Measurements from ENCODE around the gene EGLN1.

Gene EGLN1

DNA sequence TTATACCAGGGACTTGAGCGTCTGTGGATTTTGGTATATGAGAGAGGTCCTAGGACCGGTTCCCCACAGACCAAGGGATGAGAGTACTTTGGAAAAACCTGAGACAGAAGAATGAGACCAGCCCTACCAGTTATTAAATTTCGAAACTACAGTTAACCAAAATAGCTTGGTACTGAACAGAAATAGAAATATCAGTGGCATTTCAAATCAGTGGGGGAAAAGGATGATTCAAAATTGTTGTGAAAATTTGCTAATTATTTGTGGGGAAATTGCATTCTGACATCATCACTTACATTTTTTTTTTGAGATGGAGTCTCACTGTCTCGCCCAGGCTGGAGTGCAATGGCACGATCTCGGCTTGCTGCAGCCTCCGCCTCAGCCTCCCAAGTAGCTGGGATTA is 92.6 kb downstream of the EGLN1 start:
- no peaks in the 10 kb centered on the region for H3K27me3 ChIP-seq (ENCODE audit: insufficient read depth, low read length, poor library complexity)
- H3K27ac ChIP-seq (ENCODE audit: low read length), result no peak overlapping the region
- H3K9ac ChIP-seq (ENCODE audit: low read depth, low read length), result no peak overlapping the region
- peaks cover 22% of the 10 kb centered on the region for H3K79me2 ChIP-seq (ENCODE audit: insufficient read depth, low read length)
- H3K36me3 ChIP-seq (ENCODE audit: insufficient read depth, low read length), result peaks cover 7% of the 10 kb centered on the region; the same call in 1 of the 2 replicates
- no peak overlapping the region for H2AFZ ChIP-seq (ENCODE audit: low read depth, low read length)
- ATAC-seq (ENCODE audit: insufficient read depth, low read depth), result no peak
- H3K4me1 ChIP-seq (ENCODE audit: insufficient read depth, low read length), result peaks cover 19% of the 10 kb centered on the region
- TF ChIP-seq, protein P1, sequence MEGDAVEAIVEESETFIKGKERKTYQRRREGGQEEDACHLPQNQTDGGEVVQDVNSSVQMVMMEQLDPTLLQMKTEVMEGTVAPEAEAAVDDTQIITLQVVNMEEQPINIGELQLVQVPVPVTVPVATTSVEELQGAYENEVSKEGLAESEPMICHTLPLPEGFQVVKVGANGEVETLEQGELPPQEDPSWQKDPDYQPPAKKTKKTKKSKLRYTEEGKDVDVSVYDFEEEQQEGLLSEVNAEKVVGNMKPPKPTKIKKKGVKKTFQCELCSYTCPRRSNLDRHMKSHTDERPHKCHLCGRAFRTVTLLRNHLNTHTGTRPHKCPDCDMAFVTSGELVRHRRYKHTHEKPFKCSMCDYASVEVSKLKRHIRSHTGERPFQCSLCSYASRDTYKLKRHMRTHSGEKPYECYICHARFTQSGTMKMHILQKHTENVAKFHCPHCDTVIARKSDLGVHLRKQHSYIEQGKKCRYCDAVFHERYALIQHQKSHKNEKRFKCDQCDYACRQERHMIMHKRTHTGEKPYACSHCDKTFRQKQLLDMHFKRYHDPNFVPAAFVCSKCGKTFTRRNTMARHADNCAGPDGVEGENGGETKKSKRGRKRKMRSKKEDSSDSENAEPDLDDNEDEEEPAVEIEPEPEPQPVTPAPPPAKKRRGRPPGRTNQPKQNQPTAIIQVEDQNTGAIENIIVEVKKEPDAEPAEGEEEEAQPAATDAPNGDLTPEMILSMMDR (IDR thresholded peaks at IDR 0.05; ENCODE audit: borderline replicate concordance, extremely low read depth, low read length, poor library complexity, severe bottlenecking), result no peak
- no peak overlapping the region for H3K4me2 ChIP-seq (ENCODE audit: insufficient read depth, low read length)
- DNase-seq, result no peak
- H4K20me1 ChIP-seq (ENCODE audit: insufficient read depth, low read length), result peaks cover 15% of the 10 kb centered on the region; the same call in 1 of the 2 replicates
- H3K9me3 ChIP-seq (ENCODE audit: insufficient read depth, low read length, severe bottlenecking), result no peaks in the 10 kb centered on the region
- H3K4me3 ChIP-seq (ENCODE audit: low read depth in 1 of 2, low read length in 2 of 2), result no peak overlapping the region

DNA sequence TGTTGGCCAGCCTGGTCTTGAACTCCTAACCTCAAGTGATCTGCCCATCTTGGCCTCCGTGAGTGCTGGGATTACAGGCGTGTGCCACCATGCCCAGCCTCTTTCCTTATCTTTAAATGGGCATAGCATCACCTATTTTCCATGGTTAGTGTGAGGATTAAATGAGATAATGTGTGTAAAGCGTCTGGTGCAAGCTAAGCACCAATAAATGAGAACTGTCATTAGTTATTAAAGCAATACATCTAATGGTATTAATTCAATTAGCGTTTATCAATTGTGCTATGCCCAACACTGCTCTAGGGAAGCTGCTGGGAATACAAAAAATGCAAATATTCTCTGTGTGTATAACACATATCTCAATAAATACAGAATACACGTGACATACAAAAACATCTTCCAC is 94.5 kb downstream of the EGLN1 start:
- H3K79me2 ChIP-seq (ENCODE audit: insufficient read depth, low read length), result peaks cover 3% of the 10 kb centered on the region
- no peak overlapping the region for H3K9ac ChIP-seq (ENCODE audit: low read depth, low read length)
- DNase-seq (no peak), ATAC-seq (ENCODE audit: insufficient read depth, low read depth) (no peak)
- no peak overlapping the region for H3K27ac ChIP-seq (ENCODE audit: low read length)
- H3K4me2 ChIP-seq (ENCODE audit: insufficient read depth, low read length), result no peak overlapping the region
- peaks cover under 1% of the 10 kb centered on the region; the same call in 1 of the 2 replicates for H3K4me1 ChIP-seq (ENCODE audit: insufficient read depth, low read length)
- no peaks in the 10 kb centered on the region for H3K27me3 ChIP-seq (ENCODE audit: insufficient read depth, low read length, poor library complexity)
- H3K36me3 ChIP-seq (ENCODE audit: insufficient read depth, low read length), result peaks cover under 1% of the 10 kb centered on the region; the same call in 1 of the 2 replicates
- H4K20me1 ChIP-seq (ENCODE audit: insufficient read depth, low read length), result peaks cover 6% of the 10 kb centered on the region; the same call in 1 of the 2 replicates
- no peak for TF ChIP-seq EZH2 (IDR thresholded peaks at IDR 0.05; ENCODE audit: borderline replicate concordance, low read depth, low read length, severe bottlenecking)
- TF ChIP-seq, protein P1 (IDR thresholded peaks at IDR 0.05; ENCODE audit: borderline replicate concordance, extremely low read depth, low read length, poor library complexity, severe bottlenecking), result no peak
- H2AFZ ChIP-seq (ENCODE audit: low read depth, low read length), result no peak overlapping the region
- H3K4me3 ChIP-seq (ENCODE audit: low read depth in 1 of 2, low read length in 2 of 2), result no peak overlapping the region
- H3K9me3 ChIP-seq (ENCODE audit: insufficient read depth, low read length, severe bottlenecking), result no peaks in the 10 kb centered on the region

DNA sequence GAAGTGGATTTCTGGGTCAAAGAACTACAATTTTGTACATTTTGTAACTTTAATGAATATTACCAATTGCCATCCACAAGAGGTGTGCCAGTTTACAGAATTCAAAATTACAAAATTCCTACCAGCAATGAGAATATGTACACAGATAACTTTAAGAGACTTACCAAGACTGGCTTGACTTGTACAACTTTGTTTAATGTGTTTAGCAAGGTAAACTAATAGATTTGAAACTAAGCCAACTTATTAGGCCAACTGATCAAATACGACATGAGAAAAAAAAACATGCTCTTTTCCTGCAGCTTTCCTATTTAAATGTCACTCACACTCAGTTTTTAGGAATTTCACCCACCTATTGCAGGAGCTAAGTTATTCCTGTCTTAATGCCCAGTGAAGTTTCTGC is 95.8 kb downstream of the EGLN1 start:
- Histone ChIP-seq H3K36me3 (ENCODE audit: insufficient read depth, low read length) (no peaks in the 10 kb centered on the region), H2AFZ (ENCODE audit: low read depth, low read length) (no peak overlapping the region), H3K4me2 (ENCODE audit: insufficient read depth, low read length) (no peak overlapping the region), H3K9ac (ENCODE audit: low read depth, low read length) (no peak overlapping the region), H3K4me1 (ENCODE audit: insufficient read depth, low read length) (no peaks in the 10 kb centered on the region), H3K4me3 (ENCODE audit: low read depth in 1 of 2, low read length in 2 of 2) (no peak overlapping the region), H3K79me2 (ENCODE audit: insufficient read depth, low read length) (peaks cover under 1% of the 10 kb centered on the region; the same call in 1 of the 2 replicates), H3K9me3 (ENCODE audit: insufficient read depth, low read length, severe bottlenecking) (no peaks in the 10 kb centered on the region), H3K27me3 (ENCODE audit: insufficient read depth, low read length, poor library complexity) (no peaks in the 10 kb centered on the region), H3K27ac (ENCODE audit: low read length) (no peak overlapping the region), H4K20me1 (ENCODE audit: insufficient read depth, low read length) (no peaks in the 10 kb centered on the region; the same call in 1 of the 2 replicates)
- DNase-seq, result no peak
- no peak for TF ChIP-seq EZH2 (IDR thresholded peaks at IDR 0.05; ENCODE audit: borderline replicate concordance, low read depth, low read length, severe bottlenecking)
- ATAC-seq (ENCODE audit: insufficient read depth, low read depth), result no peak

DNA sequence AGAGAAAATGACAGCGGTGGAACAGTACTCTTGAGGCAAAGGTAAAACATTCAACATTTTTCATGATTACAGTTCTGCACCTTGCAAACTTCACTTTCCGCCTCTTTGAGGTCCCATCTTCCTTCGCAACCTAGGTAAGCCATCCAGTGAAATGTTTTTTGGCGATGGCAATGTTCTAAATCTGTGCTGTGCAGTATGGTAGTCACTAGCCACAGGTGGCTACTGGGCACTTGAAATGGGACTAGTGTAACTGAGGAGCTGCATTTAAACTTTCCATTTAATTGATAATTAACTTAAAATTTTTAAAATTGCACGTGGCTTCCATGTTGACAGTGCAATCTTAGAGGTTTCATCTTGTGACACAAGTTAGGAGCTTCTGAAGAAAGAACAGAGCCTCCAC is 97.4 kb downstream of the EGLN1 start:
- H4K20me1 ChIP-seq (ENCODE audit: insufficient read depth, low read length), result no peaks in the 10 kb centered on the region
- no peak overlapping the region for H3K9ac ChIP-seq (ENCODE audit: low read depth, low read length)
- no peak overlapping the region for H2AFZ ChIP-seq (ENCODE audit: low read depth, low read length)
- no peaks in the 10 kb centered on the region for H3K4me1 ChIP-seq (ENCODE audit: insufficient read depth, low read length)
- H3K4me2 ChIP-seq (ENCODE audit: insufficient read depth, low read length), result no peak overlapping the region
- DNase-seq (no peak), ATAC-seq (ENCODE audit: insufficient read depth, low read depth) (no peak)
- H3K79me2 ChIP-seq (ENCODE audit: insufficient read depth, low read length), result no peaks in the 10 kb centered on the region
- no peaks in the 10 kb centered on the region for H3K9me3 ChIP-seq (ENCODE audit: insufficient read depth, low read length, severe bottlenecking)
- no peak for TF ChIP-seq EZH2 (IDR thresholded peaks at IDR 0.05; ENCODE audit: borderline replicate concordance, low read depth, low read length, severe bottlenecking)
- TF ChIP-seq, protein P1 (IDR thresholded peaks at IDR 0.05; ENCODE audit: borderline replicate concordance, extremely low read depth, low read length, poor library complexity, severe bottlenecking), result no peak
- H3K27ac ChIP-seq (ENCODE audit: low read length), result no peak overlapping the region
- H3K4me3 ChIP-seq (ENCODE audit: low read depth in 1 of 2, low read length in 2 of 2), result no peak overlapping the region
- no peaks in the 10 kb centered on the region for H3K27me3 ChIP-seq (ENCODE audit: insufficient read depth, low read length, poor library complexity)
- H3K36me3 ChIP-seq (ENCODE audit: insufficient read depth, low read length), result no peaks in the 10 kb centered on the region

All from DND-41 (cell line).